GM23338 (cell line): ENCODE data around the gene ROR1. TPM values are rescaled to one million over a fixed set of nuclear protein-coding genes. Genes with fewer than 3 reads are reported as not detected.

Experiments
- ATAC-seq: fragments of 200-7000 bp; cut with Tn5 transposase; 3 replicates; pipeline ENCODE4 v1.9.1; 2020
- DNase-seq: peaks from one replicate; pipeline ENCODE4 v3.0.0-alpha.2; 2015; ENCODE audit warnings: low spot score
- H2AFZ ChIP-seq: fragments of 200-600 bp; sonication (generic); 2 replicates; pipeline ENCODE4 v1.8.0; 2016; ENCODE audit warnings: antibody characterized with exemption, mild to moderate bottlenecking, moderate library complexity
- H3F3A ChIP-seq: fragments of 200-600 bp; sonication (generic); replicated peaks from 2 replicates; pipeline ENCODE4 v1.8.0; 2017; ENCODE audit warnings: antibody characterized with exemption, mixed run types, low read depth
- H3K27ac ChIP-seq: fragments of 200-600 bp; sonication (generic); 2 replicates; pipeline ENCODE4 v1.6.1; 2016; ENCODE audit warnings: low read depth
- H3K27me3 ChIP-seq: fragments of 200-600 bp; sonication (generic); 2 replicates; pipeline ENCODE4 v1.8.0; 2016; ENCODE audit warnings: mild to moderate bottlenecking, mixed run types, moderate library complexity; ENCODE audit not compliant: insufficient read depth
- H3K36me3 ChIP-seq: fragments of 200-600 bp; sonication (generic); 2 replicates; pipeline ENCODE4 v1.8.0; 2016; ENCODE audit warnings: mild to moderate bottlenecking; ENCODE audit not compliant: insufficient read depth
- H3K4me1 ChIP-seq: fragments of 200-600 bp; sonication (generic); 2 replicates; pipeline ENCODE4 v1.8.0; 2016; ENCODE audit warnings: mild to moderate bottlenecking, moderate library complexity; ENCODE audit not compliant: insufficient read depth
- H3K4me2 ChIP-seq: fragments of 200-600 bp; sonication (generic); 2 replicates; pipeline ENCODE4 v1.7.1; 2017; ENCODE audit warnings: mixed run types
- H3K4me3 ChIP-seq: fragments of 200-600 bp; sonication (generic); 2 replicates; pipeline ENCODE4 v1.6.1; 2016; ENCODE audit warnings: mixed run types
- H3K79me2 ChIP-seq: fragments of 200-600 bp; sonication (generic); replicated peaks from 2 replicates; pipeline ENCODE4 v1.8.0; 2017; ENCODE audit warnings: mild to moderate bottlenecking; ENCODE audit not compliant: insufficient read depth
- H3K9me2 ChIP-seq: fragments of 200-600 bp; sonication (generic); 2 replicates; pipeline ENCODE4 v1.8.0; 2017; ENCODE audit not compliant: insufficient read depth
- H4K20me1 ChIP-seq: fragments of 200-600 bp; sonication (generic); replicated peaks from 2 replicates; pipeline ENCODE4 v1.8.0; 2017; ENCODE audit warnings: mild to moderate bottlenecking; ENCODE audit not compliant: insufficient read depth
- H3K27ac Mint-ChIP-seq: 2 replicates; pipeline ENCODE4 v1.8.0; 2020; ENCODE audit warnings: inconsistent platforms, mild to moderate bottlenecking, moderate library complexity, mixed read lengths
- H3K27me3 Mint-ChIP-seq: 3 replicates; pipeline ENCODE4 v1.8.0; 2022; ENCODE audit warnings: low read depth, mild to moderate bottlenecking, moderate library complexity, mixed read lengths, inconsistent platforms; ENCODE audit not compliant: insufficient read depth, poor library complexity
- H3K36me3 Mint-ChIP-seq: 3 replicates; pipeline ENCODE4 v1.8.0; 2021; ENCODE audit warnings: low read depth, mild to moderate bottlenecking, inconsistent platforms, moderate library complexity, mixed read lengths
- H3K4me1 Mint-ChIP-seq: 3 replicates; pipeline ENCODE4 v1.8.0; 2020; ENCODE audit warnings: mild to moderate bottlenecking, inconsistent platforms, mixed read lengths
- H3K4me3 Mint-ChIP-seq: 3 replicates; pipeline ENCODE4 v1.8.0; 2021; ENCODE audit warnings: moderate library complexity, mild to moderate bottlenecking, inconsistent platforms, mixed read lengths
- H3K9me3 Mint-ChIP-seq: 3 replicates; pipeline ENCODE4 v1.8.0; 2020; ENCODE audit warnings: moderate library complexity, mild to moderate bottlenecking, inconsistent platforms, mixed read lengths
- CREB1 ChIP-seq: fragments of 250-450 bp; sonication (Bioruptor Pico); IDR thresholded peaks from 2 replicates; pipeline ENCODE4 v1.5.0; 2020; ENCODE audit warnings: low read depth, mild to moderate bottlenecking, moderate library complexity
- CTCF ChIP-seq, 2 experiments: fragments of 200-600 bp in 1 of 2; sonication (generic) in 1 of 2; conservative IDR thresholded peaks; 2 replicates each; pipeline versions ENCODE4 v1.5.1 to v1.6.1; 2016 to 2017; ENCODE audit warnings: antibody characterized with exemption in 2 of 2, low read depth in 2 of 2, mild to moderate bottlenecking in 2 of 2, moderate library complexity in 1 of 2
- ETS1 ChIP-seq: IDR thresholded peaks from 2 replicates; pipeline ENCODE4 v1.6.1; 2016; ENCODE audit warnings: antibody characterized with exemption
- EZH2 ChIP-seq: fragments of 200-600 bp; sonication (generic); IDR thresholded peaks from one replicate; pipeline ENCODE4 v1.8.0; 2017; ENCODE audit warnings: antibody characterized with exemption, mild to moderate bottlenecking, low read depth; ENCODE audit not compliant: unreplicated experiment
- EZH2phosphoT487 ChIP-seq: fragments of 200-600 bp; sonication (generic); IDR thresholded peaks from one replicate; pipeline ENCODE4 v1.8.1; 2018; ENCODE audit warnings: antibody characterized with exemption; ENCODE audit not compliant: unreplicated experiment
- JUNB ChIP-seq: IDR thresholded peaks from one replicate; pipeline ENCODE4 v1.6.1; 2016; ENCODE audit warnings: antibody characterized with exemption; ENCODE audit not compliant: unreplicated experiment
- POLR2AphosphoS5 ChIP-seq: IDR thresholded peaks from 2 replicates; pipeline ENCODE4 v1.6.1; 2016; ENCODE audit warnings: antibody characterized with exemption, low read depth
- REST ChIP-seq: IDR thresholded peaks from one replicate; pipeline ENCODE4 v1.6.1; 2018; ENCODE audit warnings: antibody characterized with exemption; ENCODE audit not compliant: unreplicated experiment
- STAT1 ChIP-seq: IDR thresholded peaks from one replicate; pipeline ENCODE4 v1.6.1; 2016; ENCODE audit warnings: antibody characterized with exemption; ENCODE audit not compliant: unreplicated experiment
- ZNF114 ChIP-seq: fragments of 250-450 bp; sonication (Bioruptor Pico); IDR thresholded peaks from 2 replicates; pipeline ENCODE4 v1.5.0; 2020; ENCODE audit warnings: mild to moderate bottlenecking, moderate library complexity
- polyA plus RNA-seq: library from polyadenylated mRNA; unstranded; fragments of >200 nt; fragmentation: Nextera tagmentation; extraction: Ambion mirVana; gene quantifications from 2 replicates; pipeline ENCODE4 v1.2.1, GENCODE V29; 2016
- total RNA-seq: library from RNA; depleted of rRNA; stranded (reverse); fragments of >200 nt; shearing (Covaris generic); gene quantifications from 2 replicates; pipeline ENCODE4 v1.2.3, GENCODE V29; 2014

ROR1 gene
- total and polyA plus RNA-seq, 2 experiments from 2014 or later = 59.7 to 96.0 TPM

GRCh38 chr1:63918418-63918945 lies 144.7 kb downstream of the ROR1 start:
- DNase-seq = no peak
- H3K4me1 Mint-ChIP-seq = peaks cover 86% of the 10 kb centered on the region
- H3K36me3 Mint-ChIP-seq = no peaks in the 10 kb centered on the region
- H3F3A ChIP-seq = no peaks in the 10 kb centered on the region
- H4K20me1 ChIP-seq = peaks cover 9% of the 10 kb centered on the region
- peaks cover 61% of the 10 kb centered on the region for H3K4me1 ChIP-seq
- H3K4me3 Mint-ChIP-seq = no peak overlapping the region
- peaks cover 95% of the 10 kb centered on the region for H3K79me2 ChIP-seq
- no peak overlapping the region for H3K4me2 ChIP-seq
- no peak for ATAC-seq
- no peak for TF ChIP-seq EZH2phosphoT487
- TF ChIP-seq CREB1 (CRISPR knock-in tag) = no peak
- no peak for TF ChIP-seq ETS1
- TF ChIP-seq STAT1 = no peak
- no peak for TF ChIP-seq ZNF114 (CRISPR knock-in tag)
- TF ChIP-seq REST = no peak
- TF ChIP-seq POLR2AphosphoS5 = no peak
- no peak for TF ChIP-seq CTCF (conservative IDR thresholded peaks at IDR 0.05; ENCODE audit: low read depth in 2 of 2)
- TF ChIP-seq EZH2 = no peak
- no peak for TF ChIP-seq JUNB
- no peaks in the 10 kb centered on the region for H3K9me2 ChIP-seq
- H3K27ac Mint-ChIP-seq = peak overlapping the region; percentile 56; the same call in 1 of the 2 replicates
- no peak overlapping the region for H3K27ac ChIP-seq
- H3K36me3 ChIP-seq = no peaks in the 10 kb centered on the region
- no peaks in the 10 kb centered on the region for H3K27me3 ChIP-seq
- peaks cover 4% of the 10 kb centered on the region for H3K27me3 Mint-ChIP-seq
- no peaks in the 10 kb centered on the region for H3K9me3 Mint-ChIP-seq
- H2AFZ ChIP-seq = no peak overlapping the region
- H3K4me3 ChIP-seq = no peak overlapping the region
